ENCODE measurements around the gene CWC27. TPM values are rescaled to one million over a fixed set of nuclear protein-coding genes. Genes with fewer than 3 reads are reported as not detected.

Gene CWC27
- total RNA-seq, 1 donor from 2014 or later: 28.9 TPM

DNA sequence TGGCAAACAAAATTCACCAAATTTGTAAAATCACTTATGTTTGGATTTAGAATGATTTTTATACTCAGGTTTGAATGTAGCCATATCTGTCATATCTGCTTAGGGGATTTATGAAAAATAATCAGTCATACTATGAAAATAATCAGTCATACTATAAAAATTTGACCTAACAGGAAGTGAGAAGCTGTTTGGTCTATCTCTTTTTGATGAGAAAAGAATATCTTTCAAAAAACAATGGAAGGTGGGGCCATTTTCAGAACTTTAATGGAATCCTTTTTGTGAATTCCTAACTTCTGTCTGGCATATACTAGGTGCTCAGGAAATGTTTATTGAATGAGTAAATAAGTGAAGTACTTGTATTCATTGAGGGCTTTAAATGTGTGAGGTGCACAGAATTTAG, 70.1 kb downstream of the CWC27 start:
- TF ChIP-seq, protein P1, sequence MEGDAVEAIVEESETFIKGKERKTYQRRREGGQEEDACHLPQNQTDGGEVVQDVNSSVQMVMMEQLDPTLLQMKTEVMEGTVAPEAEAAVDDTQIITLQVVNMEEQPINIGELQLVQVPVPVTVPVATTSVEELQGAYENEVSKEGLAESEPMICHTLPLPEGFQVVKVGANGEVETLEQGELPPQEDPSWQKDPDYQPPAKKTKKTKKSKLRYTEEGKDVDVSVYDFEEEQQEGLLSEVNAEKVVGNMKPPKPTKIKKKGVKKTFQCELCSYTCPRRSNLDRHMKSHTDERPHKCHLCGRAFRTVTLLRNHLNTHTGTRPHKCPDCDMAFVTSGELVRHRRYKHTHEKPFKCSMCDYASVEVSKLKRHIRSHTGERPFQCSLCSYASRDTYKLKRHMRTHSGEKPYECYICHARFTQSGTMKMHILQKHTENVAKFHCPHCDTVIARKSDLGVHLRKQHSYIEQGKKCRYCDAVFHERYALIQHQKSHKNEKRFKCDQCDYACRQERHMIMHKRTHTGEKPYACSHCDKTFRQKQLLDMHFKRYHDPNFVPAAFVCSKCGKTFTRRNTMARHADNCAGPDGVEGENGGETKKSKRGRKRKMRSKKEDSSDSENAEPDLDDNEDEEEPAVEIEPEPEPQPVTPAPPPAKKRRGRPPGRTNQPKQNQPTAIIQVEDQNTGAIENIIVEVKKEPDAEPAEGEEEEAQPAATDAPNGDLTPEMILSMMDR (IDR thresholded peaks at IDR 0.05): no peak
- ChIA-PET POLR2A (no interaction called here), CTCF (no interaction called here)
- peaks cover 40% of the 10 kb centered on the region for H3K36me3 Mint-ChIP-seq (ENCODE audit: low read depth)
- intact Hi-C loops (cut with micrococcal nuclease): no loop called here
- ATAC-seq (ENCODE audit: low read depth) (no peak), DNase-seq (no peak)
- H3K4me1 Mint-ChIP-seq: no peaks in the 10 kb centered on the region
- no peak overlapping the region for H3K4me3 Mint-ChIP-seq
- no peaks in the 10 kb centered on the region for H3K27me3 Mint-ChIP-seq
- H3K27ac Mint-ChIP-seq: no peak overlapping the region
- H3K9me3 Mint-ChIP-seq: peaks cover 5% of the 10 kb centered on the region

DNA sequence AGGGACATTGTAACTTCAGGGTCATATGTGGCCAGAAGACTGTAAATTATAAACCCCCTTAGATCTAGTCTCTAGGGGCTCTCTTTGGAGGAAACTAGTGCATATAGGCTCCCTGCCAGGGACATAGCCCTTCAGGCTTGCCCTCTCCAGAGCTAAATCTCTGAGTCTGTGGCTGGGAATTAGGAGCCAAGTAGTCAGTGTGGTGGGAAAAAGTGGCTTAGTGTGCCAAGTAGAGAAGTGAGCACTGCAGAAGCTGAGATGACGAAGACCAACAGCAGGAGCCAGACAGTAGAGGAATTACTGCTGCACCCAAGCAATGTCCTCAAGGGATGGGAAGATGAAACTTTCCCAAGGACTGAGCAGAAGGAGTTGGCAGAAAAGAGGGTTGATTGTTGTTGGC, 71.2 kb downstream of the CWC27 start:
- ATAC-seq (ENCODE audit: low read depth): no peak
- H3K36me3 Mint-ChIP-seq (ENCODE audit: low read depth): peaks cover 48% of the 10 kb centered on the region
- no peaks in the 10 kb centered on the region for H3K27me3 Mint-ChIP-seq
- no peak for DNase-seq
- H3K4me1 Mint-ChIP-seq: no peaks in the 10 kb centered on the region
- peaks cover 5% of the 10 kb centered on the region for H3K9me3 Mint-ChIP-seq
- CTCF ChIA-PET: no interaction called here
- intact Hi-C loops (cut with micrococcal nuclease): no loop called here
- TF ChIP-seq, protein P1 (IDR thresholded peaks at IDR 0.05): no peak
- H3K4me3 Mint-ChIP-seq: no peak overlapping the region
- no peak overlapping the region for H3K27ac Mint-ChIP-seq
- POLR2A ChIA-PET: no interaction called here

DNA sequence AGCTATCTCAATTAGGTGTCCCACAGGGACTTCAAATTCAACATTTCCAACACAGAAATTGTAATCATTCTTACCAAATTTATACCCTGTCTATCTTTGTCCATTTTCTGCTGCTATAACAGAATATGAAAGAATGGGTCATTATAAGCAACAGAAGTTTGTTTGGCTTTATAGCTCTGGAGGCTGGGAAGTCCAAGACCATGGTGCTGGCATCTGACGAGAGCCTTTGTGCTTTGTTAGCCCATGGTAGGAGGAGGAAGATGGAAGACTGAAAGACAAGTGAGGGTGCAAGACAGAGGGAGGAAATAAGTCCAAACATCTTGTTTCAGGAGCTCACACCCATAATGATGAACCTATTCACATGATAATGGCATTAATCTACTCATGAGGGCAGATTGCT, 72.2 kb downstream of the CWC27 start:
- ATAC-seq (ENCODE audit: low read depth) (no peak), DNase-seq (no peak)
- POLR2A ChIA-PET: no interaction called here
- CTCF ChIA-PET: no interaction called here
- intact Hi-C loops (cut with micrococcal nuclease): no loop called here
- Mint-ChIP-seq H3K4me3 (no peak overlapping the region), H3K27ac (no peak overlapping the region), H3K9me3 (peaks cover 13% of the 10 kb centered on the region), H3K36me3 (ENCODE audit: low read depth) (peaks cover 58% of the 10 kb centered on the region), H3K4me1 (no peaks in the 10 kb centered on the region), H3K27me3 (no peaks in the 10 kb centered on the region)
- TF ChIP-seq, protein P1 (IDR thresholded peaks at IDR 0.05): no peak

DNA sequence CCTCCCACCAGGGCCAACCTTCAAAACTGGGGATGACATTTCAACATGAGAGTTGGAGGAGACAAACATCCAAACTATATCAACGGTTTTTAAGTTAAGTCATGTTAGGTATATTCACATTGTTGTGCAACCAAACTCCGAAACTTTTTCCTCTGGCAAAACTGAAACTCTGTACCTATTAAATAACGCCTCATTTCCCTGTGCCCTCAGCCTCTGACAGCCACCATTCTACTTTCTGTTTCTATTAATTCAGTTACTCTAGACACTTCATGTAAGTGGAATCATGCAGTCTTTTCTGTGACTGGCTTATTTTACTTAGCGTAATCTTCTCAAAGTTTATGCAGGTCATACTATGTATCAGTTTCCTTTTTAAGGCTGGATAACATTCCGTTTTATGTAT, 85.0 kb downstream of the CWC27 start:
- CTCF ChIA-PET: no interaction called here
- DNase-seq (no peak), ATAC-seq (ENCODE audit: low read depth) (no peak)
- Mint-ChIP-seq H3K27me3 (no peaks in the 10 kb centered on the region), H3K27ac (no peak overlapping the region), H3K4me3 (no peak overlapping the region), H3K4me1 (no peaks in the 10 kb centered on the region), H3K36me3 (ENCODE audit: low read depth) (peaks cover 23% of the 10 kb centered on the region), H3K9me3 (no peaks in the 10 kb centered on the region)
- intact Hi-C loops (cut with micrococcal nuclease): no loop called here
- POLR2A ChIA-PET: no interaction called here
- TF ChIP-seq, protein P1 (IDR thresholded peaks at IDR 0.05): no peak

DNA sequence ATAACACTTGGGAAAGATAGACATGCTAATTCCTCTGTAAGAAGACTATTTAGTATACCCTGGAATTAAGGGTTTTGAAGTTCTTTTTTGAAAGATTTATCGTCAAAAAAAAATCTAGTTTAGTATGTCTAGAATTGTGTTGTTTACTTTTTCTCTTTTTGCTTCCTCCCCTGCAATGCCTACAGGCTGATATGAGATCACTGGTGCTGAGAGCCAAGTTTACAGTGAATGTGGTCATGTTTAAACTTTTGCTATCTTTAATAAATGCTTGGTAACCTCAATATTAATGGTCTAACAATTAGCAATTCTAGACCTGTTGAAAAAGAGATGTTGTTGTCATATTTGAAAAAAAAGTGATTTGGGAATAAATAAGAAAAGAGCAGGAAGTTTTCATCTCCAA, 86.1 kb downstream of the CWC27 start:
- H3K27ac Mint-ChIP-seq: no peak overlapping the region
- H3K9me3 Mint-ChIP-seq: no peaks in the 10 kb centered on the region
- ChIA-PET POLR2A (no interaction called here), CTCF (no interaction called here)
- no peaks in the 10 kb centered on the region for H3K4me1 Mint-ChIP-seq
- H3K27me3 Mint-ChIP-seq: no peaks in the 10 kb centered on the region
- H3K4me3 Mint-ChIP-seq: no peak overlapping the region
- ATAC-seq (ENCODE audit: low read depth) (no peak), DNase-seq (no peak)
- TF ChIP-seq, protein P1 (IDR thresholded peaks at IDR 0.05): no peak
- peaks cover 21% of the 10 kb centered on the region for H3K36me3 Mint-ChIP-seq (ENCODE audit: low read depth)
- intact Hi-C loops (cut with micrococcal nuclease): no loop called here

Measured in activated B cell treated with CpG ODN at 0.5 μM for 24 hours (primary cell).